ENCODE measurements around the gene SCAMP3.
A peak's percentile ranks its signal among the peaks of the same experiment; 100 is the strongest.
"Not testable (repeated sequence)": the region's sequence is repeated elsewhere in the genome, so short reads cannot be mapped to it uniquely, and the experiment has no call there.

SCAMP3 gene

GRCh38 chr1:155261852-155262673, at the start of gene SCAMP3:
Gene SCAMP3 (minus strand): TSS chr1:155262360. CDS start chr1:155262151, 209 bp downstream.
- peak; percentile 97 to 98 for ATAC-seq

DNA sequence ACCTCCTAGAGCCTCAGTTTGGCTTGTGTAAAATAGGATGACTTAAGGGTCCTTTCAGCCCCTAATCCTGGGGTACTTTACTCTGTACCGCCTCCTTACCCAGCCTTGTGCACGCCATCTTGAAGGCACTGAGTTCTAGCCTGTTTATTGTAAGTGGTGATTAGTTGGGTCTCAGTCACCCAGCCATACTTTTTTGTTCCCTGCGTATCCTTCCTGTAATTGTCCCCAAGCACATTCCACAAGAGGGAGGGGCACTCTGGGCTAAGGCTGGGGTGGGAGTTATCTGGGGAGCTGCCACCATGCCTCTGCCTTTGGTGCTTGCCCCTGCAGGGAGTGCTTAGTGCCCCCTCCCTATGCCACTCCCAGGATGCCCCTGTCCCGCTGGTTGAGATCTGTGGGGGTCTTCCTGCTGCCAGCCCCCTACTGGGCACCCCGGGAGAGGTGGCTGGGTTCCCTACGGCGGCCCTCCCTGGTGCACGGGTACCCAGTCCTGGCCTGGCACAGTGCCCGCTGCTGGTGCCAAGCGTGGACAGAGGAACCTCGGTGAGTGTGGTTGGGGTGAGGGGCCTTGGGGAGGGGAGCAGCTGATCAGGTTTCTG, 47.4 kb upstream of the SCAMP3 start:
- no peak for ATAC-seq

DNA sequence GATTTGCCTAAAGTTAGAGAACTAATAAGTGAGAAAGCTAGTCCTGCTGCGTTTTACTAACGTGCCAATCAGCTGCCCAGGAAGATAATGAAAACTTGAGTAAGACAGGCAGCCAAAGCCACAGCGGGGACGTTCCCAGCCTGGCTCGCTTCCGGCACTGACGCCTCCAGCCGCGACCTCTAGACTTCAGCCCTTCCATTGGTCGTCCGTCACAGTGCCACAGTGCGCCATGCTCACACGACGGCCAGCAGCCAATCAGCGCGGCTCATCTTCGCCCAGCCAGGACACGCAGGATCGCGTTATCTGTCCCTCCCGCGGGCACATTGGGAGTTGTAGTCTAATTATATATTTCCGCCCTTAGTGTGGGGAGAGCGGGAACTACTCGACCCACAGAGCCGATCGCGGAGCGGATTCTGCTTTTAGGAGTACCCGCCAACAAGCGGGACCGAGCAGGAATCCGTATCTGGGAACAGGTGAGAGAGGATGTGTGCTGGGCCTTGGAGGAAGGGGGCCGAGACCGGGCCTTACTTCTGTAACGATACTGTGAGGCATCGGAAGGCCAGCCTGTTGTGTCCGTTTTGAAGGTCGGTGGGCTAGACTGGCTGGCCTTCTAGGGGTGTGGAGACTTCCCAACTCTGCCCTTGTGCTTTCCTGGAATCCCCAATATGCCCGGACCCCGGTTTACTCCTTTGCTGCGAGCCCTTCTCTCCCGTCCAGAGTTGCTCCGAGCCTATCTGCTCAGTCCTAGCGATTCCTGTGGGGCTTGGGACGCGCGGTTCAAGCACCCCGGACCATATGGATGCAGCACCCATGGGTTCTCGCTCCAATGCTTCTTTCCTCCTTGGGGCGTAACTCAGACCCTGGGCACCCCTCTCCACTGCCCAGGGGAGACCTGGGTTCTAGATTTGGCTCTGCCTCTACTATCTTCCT, 46.6 kb upstream of the SCAMP3 start, which contains the start of gene FDPS:
FDPS (plus strand) TSS at position 374 of the 930 bp plus-strand sequence. CDS start 924 bp downstream, outside the sequence.
- ATAC-seq: peak; percentile 99

DNA sequence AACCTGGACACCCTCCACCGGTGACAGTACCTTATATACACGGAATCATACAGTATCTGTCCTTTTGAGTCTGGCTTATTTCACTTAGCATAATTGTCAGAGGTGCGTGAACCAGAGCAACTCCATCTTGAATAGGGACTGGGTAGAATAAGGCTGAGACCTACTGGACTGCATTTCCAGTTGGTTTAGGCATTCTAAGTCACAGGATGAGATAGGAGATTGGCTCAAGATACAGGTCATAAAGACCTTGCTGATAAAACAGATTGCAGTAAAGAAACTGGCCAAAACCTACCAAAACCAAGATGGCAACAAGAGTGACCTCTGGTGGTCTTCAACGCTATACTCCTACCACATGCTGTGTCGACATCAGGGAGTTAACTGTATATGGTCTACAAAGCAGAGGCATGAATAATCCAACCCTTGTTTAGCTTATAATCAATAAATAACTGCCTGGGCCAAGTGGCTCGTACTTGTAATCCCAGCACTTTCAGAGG, 45.1 kb upstream of the SCAMP3 start:
- ATAC-seq: no peak

DNA sequence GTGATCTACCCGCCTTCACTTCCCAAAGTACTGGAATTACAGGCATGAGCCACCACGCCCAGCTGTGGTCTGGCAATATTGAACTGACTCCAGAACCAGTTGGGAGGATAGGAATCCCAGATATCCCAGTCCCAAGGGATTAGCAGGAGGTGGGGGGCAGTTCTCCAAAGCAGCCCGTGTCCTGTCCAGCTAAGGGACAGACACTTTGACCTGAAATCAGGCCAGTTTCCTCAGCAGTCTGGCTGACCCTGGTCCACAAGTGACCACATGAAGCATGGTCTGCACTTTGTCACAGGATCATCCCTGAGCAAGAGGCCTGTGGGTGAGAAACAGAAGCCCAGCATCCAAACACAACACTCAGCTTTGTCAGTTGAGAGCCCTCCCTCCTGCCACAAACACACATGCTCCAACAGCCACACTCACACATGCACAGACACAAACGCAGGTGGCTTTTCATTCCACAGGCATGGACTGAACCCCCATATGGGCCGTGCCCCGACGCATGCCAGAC, 43.8 kb upstream of the SCAMP3 start:
- no peak for ATAC-seq

GRCh38 chr1:155304558-155305063, 42.5 kb upstream of the SCAMP3 start:
- no peak for ATAC-seq

GRCh38 chr1:155301342-155301841, 39.2 kb upstream of the SCAMP3 start, which contains the start of gene PKLR:
Gene PKLR (minus strand): TSS chr1:155301438. CDS start chr1:155301395, 43 bp downstream.
- no peak for ATAC-seq

- no peak for ATAC-seq
Observed at GRCh38 chr1:155300553-155301329, 38.6 kb upstream of the SCAMP3 start.

- ATAC-seq: no peak
Observed at GRCh38 chr1:155300024-155300423, 37.9 kb upstream of the SCAMP3 start.

- no peak for ATAC-seq
Observed at GRCh38 chr1:155297384-155297783, 35.2 kb upstream of the SCAMP3 start.

GRCh38 chr1:155296661-155297060, 34.5 kb upstream of the SCAMP3 start:
- ATAC-seq: no peak

DNA sequence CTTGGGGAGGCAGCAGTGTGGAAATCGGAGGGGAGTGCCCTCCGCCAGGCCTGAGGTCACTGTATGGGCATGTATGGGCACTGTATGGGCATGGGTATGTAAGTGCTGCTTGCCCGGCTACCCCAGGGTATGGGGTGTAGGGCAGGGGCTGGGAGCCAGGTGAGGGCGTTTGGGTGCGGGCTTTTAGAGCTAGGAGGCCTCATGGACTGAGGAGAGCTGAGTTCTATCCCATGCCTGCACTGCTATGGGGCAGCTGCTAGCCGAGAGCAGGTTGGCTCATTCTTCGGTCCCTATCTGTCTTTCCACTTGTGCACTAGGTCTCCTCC, 33.7 kb upstream of the SCAMP3 start:
- no peak for ATAC-seq

- no peak for ATAC-seq
Observed at GRCh38 chr1:155295183-155295941, 33.2 kb upstream of the SCAMP3 start.

DNA sequence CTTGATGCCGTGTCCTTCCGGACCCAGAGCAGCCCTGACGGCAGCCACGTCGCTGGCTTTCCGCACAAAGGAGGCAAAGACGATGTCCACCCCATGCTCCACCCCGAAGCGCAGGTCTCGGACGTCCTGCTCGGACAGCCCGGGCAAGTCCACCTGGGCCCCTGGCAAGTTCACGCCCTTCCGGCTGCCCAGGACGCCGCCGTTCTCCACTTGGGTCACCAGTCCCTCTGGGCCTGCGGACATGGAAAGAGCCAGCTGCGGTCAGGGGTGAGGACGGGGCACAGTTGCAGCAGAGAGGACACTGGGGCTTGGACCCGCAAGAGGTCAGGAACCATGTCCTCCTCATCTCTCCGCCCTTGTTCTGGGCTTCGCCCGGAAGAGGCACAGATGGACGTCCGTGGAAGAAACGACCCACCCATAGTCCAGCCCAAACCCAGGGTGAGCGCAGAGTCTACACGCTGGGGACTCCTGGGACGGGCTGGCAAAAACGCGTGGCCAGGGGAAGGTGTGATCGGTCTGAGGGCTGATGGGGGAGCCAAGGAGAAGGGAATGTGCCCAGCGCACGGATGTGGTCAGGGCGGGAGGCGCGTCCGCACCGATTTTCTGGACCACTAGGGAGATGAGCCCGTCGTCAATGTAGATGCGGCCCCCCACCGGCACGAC, 32.5 kb upstream of the SCAMP3 start:
- ATAC-seq: no peak

DNA sequence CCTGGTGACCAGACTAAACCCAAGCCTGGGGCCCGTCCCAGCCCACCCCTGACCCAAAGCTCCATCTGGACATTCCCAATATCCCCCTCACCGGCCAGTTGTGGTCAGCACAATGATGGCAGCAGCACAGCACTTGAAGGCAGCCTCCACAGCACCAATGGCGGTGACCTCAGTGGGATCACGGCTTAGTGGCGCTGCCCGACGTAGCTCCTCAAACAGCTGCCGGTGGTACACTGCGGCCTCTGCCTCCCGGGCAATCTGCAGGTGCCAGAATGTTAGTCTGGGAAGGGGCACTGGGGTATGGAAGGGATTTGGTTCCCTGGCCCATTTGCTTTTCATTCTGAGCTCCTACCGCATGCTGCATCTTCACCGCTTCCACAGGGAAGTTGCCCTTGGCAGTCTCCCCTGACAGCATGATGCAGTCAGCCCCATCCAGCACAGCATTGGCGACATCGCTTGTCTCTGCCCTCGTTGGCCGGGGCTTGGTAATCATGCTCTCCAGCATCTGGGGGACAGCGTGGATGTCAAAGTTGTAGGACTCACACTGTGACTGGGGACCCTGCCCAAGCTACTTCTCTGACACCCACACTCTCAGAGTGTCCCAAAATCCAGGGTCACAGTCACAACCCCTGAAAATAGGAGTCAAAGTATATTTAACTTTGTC, 31.1 kb upstream of the SCAMP3 start:
- ATAC-seq: no peak

- not testable (repeated sequence) for ATAC-seq
Observed at GRCh38 chr1:155291006-155291405, 28.8 kb upstream of the SCAMP3 start.

DNA sequence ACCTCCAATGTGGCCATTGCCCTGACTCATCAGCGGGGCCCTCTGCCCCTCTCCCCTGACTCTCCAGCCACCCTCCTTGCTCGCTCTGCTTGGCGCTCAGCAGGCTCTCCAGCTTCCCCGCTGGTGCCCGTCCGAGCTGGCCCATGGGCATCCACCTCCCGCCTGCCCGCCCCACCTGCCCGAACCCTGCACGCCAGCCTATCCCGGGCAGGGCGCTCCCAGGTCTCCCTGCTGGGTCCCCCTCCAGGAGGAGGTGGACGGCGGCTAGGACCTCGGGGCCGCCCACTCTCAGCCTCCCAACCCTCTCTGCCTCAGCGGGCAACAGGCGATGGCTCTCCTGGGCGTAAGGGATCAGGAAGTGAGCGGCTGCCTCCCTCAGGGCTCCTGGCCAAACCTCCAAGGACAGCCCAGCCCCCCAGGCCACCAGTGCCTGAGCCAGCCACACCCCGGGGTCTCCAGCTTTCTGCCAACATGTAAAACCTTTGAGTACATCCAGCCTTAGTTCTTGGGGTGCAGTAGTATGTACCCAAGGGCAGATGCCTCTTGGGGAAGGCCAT, 25.9 kb upstream of the SCAMP3 start:
- no peak for ATAC-seq

DNA sequence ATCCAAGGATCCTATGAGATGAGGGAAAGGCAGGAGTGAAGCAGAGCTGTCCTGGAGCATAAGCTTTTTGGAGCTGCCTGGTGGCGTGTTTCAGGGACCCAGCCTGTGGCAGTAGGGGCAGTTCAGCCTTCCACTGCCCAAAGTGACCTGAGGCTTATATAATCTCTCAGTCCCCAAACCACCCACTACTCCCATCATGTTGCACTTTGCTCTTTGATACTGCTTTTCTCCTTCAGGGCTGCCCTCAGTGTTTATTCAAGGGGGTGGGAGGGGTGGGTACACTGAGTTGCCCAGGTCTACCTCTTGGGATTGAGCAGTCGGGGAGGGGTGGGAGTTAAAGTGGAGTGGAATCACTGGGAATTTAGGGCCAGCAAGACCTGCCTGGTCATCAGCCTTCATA, 24.4 kb upstream of the SCAMP3 start:
- no peak for ATAC-seq

- ATAC-seq: no peak
Observed at GRCh38 chr1:155285631-155286044, 23.5 kb upstream of the SCAMP3 start.

Measured in activated CD4-positive, CD25-positive, alpha-beta regulatory T cell treated with anti-CD3 and anti-CD28 coated beads, Interleukin-2, amount 50 U/mL, for 24 hours (primary cell).